Pancreas (tissue), 10 donors: ENCODE results near the gene SPCS1. TPM values are rescaled to one million over a fixed set of nuclear protein-coding genes. Genes with fewer than 3 reads are reported as not detected.
"Not testable (repeated sequence)": the region's sequence is repeated elsewhere in the genome, so short reads cannot be mapped to it uniquely, and the experiment has no call there.

Source experiments
- ATAC-seq, 4 donors: fragments of 200-7000 bp; cut with Tn5 transposase; one replicate each; pipeline versions ENCODE4 v1.8.0 to v1.9.1; 2020; ENCODE audit warnings: mild to moderate bottlenecking in 4 of 4, moderate library complexity in 4 of 4
- DNase-seq, 6 donors: peaks; one replicate each; pipeline ENCODE4 v3.0.0-alpha.2; 2020
- FAIRE-seq: peaks from 2 replicates; lab custom pipeline; 2012; peaks lifted over from hg19 to GRCh38; lab: Jason Lieb, UNC
- H3K27ac ChIP-seq, 4 donors: fragments of 200-600 bp; sonication (generic); 1 replicate in 3 of 4; 2 replicates in 1 of 4; pipeline versions ENCODE4 v1.5.0 to v1.8.0; 2020
- H3K27me3 ChIP-seq, 4 donors: fragments of 200-600 bp; one replicate each; pipeline ENCODE4 v1.8.0; 2021
- H3K36me3 ChIP-seq, 3 donors: fragments of 200-600 bp; sonication (generic) in 1 of 3; one replicate each; pipeline versions ENCODE4 v1.5.0 to v1.8.0; 2020 to 2021
- H3K4me1 ChIP-seq, 3 donors: fragments of 200-600 bp; one replicate each; pipeline ENCODE4 v1.8.0; 2021
- H3K4me3 ChIP-seq, 4 donors: fragments of 200-600 bp; sonication (generic) in 2 of 4; one replicate each; pipeline versions ENCODE4 v1.5.0 to v1.8.0; 2020 to 2021
- H3K9me3 ChIP-seq, 4 donors: fragments of 200-600 bp; one replicate each; pipeline ENCODE4 v1.8.0; 2021
- CTCF ChIP-seq, 4 donors: fragments of 200-600 bp; sonication (generic) in 3 of 4; IDR thresholded peaks; one replicate each; pipeline versions ENCODE4 v1.5.0 to v1.8.0; 2021; ENCODE audit warnings: antibody characterized with exemption in 4 of 4
- WGBS, 2 donors: extraction: QIAGEN DNeasy Blood & Tissue Kit; methylation state at CpG; one replicate each; pipeline ENCODE4 v1.1.7; 2013; 5-methylcytosine and 5-hydroxymethylcytosine counted together
- intact Hi-C, 3 donors: fragments of 100-400 bp; cut with DNase I; formaldehyde crosslinking; loops; one replicate each; pipeline versions ENCODE4 v1.11.1 to v1.14.2; 2022
- polyA plus RNA-seq, 2 donors: library from polyadenylated mRNA; stranded (reverse); fragments of 200-250 nt; gene quantifications; one replicate each; pipeline ENCODE4 v1.2.3, GENCODE V29; 2013
- total RNA-seq, 6 donors: library from RNA; stranded (reverse); fragmentation: NEBNext Ultra II Directional in 4 of 6; extraction: Animal tissue kit (Norgen Biotek cat#: 25700) in 4 of 6; gene quantifications; one replicate each; pipeline versions ENCODE4 v1.2.1 to v1.2.4, GENCODE V29; 2021 to 2023
- donor health status: healthy with polysubstance abuse.
- donor health status: DM: no; HTN: no; CAD: no; lungs with moderate emphysema.
- donor health status: DM: no; HTN: no; CAD: no.
- donor health status: control.
- donor health status: control.
- donor health status: Bipolar disorder and iron deficiency.
- donor health status: DM: yes; HTN: yes; CAD: no.
- donor health status: DM: no; HTN: no; CAD: no.
- donor health status: DM: no; HTN: no; CAD: no.
- donor health status: DM: yes; HTN: yes; CAD: no.

SPCS1 gene
- total and polyA plus RNA-seq, 8 donors = 52.4 to 121 (median 58.7) TPM

- no peaks in the 10 kb centered on the region for H3K9me3 ChIP-seq
- ATAC-seq (no peak), FAIRE-seq (no peak), DNase-seq (no peak)
- H3K4me3 ChIP-seq = no peak overlapping the region
- H3K27ac ChIP-seq = no peak overlapping the region
- H3K27me3 ChIP-seq = no peaks in the 10 kb centered on the region
- no peak for TF ChIP-seq CTCF (IDR thresholded peaks at IDR 0.05)
- WGBS, 2 donors = 61 to 64% methylated on average over 1 of the region's 1 CpG
- H3K36me3 ChIP-seq = no peaks in the 10 kb centered on the region
- H3K4me1 ChIP-seq = no peaks in the 10 kb centered on the region
- intact Hi-C loops = no loop called here
Measured at GRCh38 chr3:52724511-52724910, 18.6 kb downstream of the SPCS1 start.

DNA sequence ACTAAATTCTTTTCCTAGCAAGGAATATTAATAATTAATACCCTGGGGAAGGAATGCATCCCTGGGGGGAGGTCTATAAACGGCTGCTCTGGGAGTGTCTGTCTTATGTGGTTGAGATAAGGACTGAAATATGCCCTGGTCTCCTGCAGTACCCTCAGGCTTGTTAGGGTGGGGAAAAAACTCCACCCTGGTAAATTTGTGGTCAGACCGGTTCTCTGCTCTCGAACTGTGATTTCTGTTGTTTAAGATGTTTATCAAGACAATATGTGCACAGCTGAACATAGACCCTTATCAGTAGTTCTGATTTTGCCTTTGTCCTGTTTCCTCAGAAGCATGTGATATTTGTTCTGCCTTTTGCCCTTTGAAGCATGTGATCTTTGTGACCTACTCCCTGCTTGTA is 22.8 kb downstream of the SPCS1 start:
- H3K27ac ChIP-seq, intact Hi-C loops, DNase-seq, H3K27me3 ChIP-seq, H3K4me1 ChIP-seq, ATAC-seq, H3K4me3 ChIP-seq, H3K9me3 ChIP-seq, FAIRE-seq: not testable (repeated sequence)
- H3K36me3 ChIP-seq = peaks cover 0 to 18% (median 0%) of the 10 kb centered on the region in 3 donors
- 35 to 38% methylated on average over 3 of the region's 3 CpGs for WGBS, 2 donors

DNA sequence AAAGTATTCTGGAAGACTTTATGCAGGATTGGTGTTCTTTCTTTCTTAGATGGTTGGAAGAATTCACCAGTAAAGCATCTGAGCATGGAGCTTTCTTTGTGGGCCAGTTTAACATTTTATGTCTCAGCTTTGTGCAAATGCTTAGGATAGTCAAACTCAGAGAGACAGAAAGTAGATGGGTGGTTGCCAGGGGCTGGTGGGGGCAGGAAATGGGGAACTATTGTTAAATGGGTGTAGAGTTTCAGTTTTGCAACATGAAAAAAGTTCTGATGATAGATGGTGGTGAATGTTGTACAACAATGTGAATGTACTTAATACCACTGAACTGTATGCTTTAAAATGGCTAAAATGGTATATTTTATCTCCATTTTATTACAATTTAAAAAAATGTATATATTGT is 24.8 kb downstream of the SPCS1 start:
- no peak for FAIRE-seq
- intact Hi-C loops = no loop called here
- H3K27ac ChIP-seq = no peak overlapping the region
- H3K4me3 ChIP-seq = no peak overlapping the region
- TF ChIP-seq CTCF (IDR thresholded peaks at IDR 0.05) = no peak
- H3K4me1 ChIP-seq = no peaks in the 10 kb centered on the region
- H3K27me3 ChIP-seq = no peaks in the 10 kb centered on the region
- H3K9me3 ChIP-seq = no peaks in the 10 kb centered on the region
- ATAC-seq = no peak
- H3K36me3 ChIP-seq = peaks cover 0 to 21% (median 0%) of the 10 kb centered on the region in 3 donors
- DNase-seq = no peak

DNA sequence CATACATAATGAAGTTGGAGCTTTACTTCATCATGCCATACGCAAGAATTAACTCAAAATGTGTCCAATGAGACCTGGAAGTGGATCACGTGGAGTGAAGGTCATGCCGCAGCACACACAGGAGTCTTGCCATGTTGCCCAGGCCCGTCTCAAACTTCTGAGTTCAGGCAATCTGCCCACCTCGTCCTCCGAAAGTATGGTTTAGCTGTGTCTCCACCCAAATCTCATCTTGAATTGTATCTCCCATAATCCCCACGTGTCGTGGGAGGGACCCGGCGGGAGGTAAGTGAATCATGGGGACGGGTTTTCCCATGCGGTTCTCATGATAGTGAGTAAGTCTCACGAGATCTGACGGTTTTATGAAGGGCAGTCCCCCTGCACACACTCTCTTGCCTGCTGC is 25.7 kb downstream of the SPCS1 start:
- H3K4me3 ChIP-seq = no peak overlapping the region
- H3K27me3 ChIP-seq = no peaks in the 10 kb centered on the region
- no peaks in the 10 kb centered on the region for H3K4me1 ChIP-seq
- ATAC-seq (no peak), FAIRE-seq (no peak), DNase-seq (no peak)
- H3K27ac ChIP-seq = no peak overlapping the region
- WGBS, 2 donors = 83% methylated on average over 14 of the region's 14 CpGs
- intact Hi-C loops = no loop called here
- TF ChIP-seq CTCF (IDR thresholded peaks at IDR 0.05) = no peak
- H3K9me3 ChIP-seq = no peaks in the 10 kb centered on the region
- peaks cover 0 to 21% (median 0%) of the 10 kb centered on the region in 3 donors for H3K36me3 ChIP-seq

DNA sequence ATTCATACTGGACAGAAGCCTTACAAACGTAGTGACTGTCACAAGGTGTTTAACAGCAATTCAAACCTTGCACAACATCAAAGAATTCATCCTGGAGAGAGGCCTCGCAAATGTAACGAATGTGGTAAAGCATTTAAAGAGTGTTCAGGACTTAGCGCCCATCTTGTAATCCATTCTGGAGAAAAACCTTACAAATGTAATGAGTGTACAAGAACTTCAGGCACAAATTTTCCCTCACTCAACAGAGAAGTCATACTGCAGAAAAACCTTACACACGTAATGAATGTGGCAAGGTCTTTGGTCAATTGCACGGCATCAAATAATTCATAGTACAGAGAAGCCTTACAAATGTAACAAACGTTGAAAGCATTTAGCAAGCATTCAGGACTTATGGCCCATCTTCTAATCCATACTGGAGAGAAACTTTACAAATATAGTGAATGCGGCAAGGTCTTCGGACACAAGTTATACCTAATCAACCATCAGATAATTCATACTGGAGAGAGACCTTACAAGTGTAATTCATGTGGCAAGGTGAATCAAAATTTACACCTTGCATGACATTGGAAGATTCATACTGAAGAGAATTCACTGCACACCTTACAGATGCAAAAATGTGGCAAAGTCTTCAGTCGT is 27.5 kb downstream of the SPCS1 start:
- Histone ChIP-seq H3K4me1 (no peaks in the 10 kb centered on the region), H3K4me3 (no peak overlapping the region), H3K9me3 (no peaks in the 10 kb centered on the region), H3K27ac (no peak overlapping the region), H3K27me3 (no peaks in the 10 kb centered on the region), H3K36me3 (peaks cover 0 to 25% (median 0%) of the 10 kb centered on the region in 3 donors)
- ATAC-seq (no peak), FAIRE-seq (no peak), DNase-seq (no peak)
- TF ChIP-seq CTCF (IDR thresholded peaks at IDR 0.05) = no peak
- WGBS, 2 donors = 83 to 84% methylated on average over 10 of the region's 10 CpGs
- intact Hi-C loops = no loop called here
